Bronchial epithelial cell (primary cell): ENCODE data around the gene CYBA. TPM values are rescaled to one million over a fixed set of nuclear protein-coding genes. Genes with fewer than 3 reads are reported as not detected.

ENCODE experiments used
- DNase-seq: peaks from one replicate; pipeline ENCODE4 v3.0.0-alpha.2; 2010; ENCODE audit warnings: low read depth
- FAIRE-seq: peaks from 2 replicates; lab custom pipeline; 2011; peaks lifted over from hg19 to GRCh38; lab: Jason Lieb, UNC
- H3K27me3 ChIP-seq: 2 replicates; pipeline ENCODE4 v1.5.1; 2011; ENCODE audit warnings: low read length; ENCODE audit not compliant: control insufficient read depth, insufficient read depth
- H3K36me3 ChIP-seq: 2 replicates; pipeline ENCODE4 v1.5.1; 2011; ENCODE audit warnings: low read length; ENCODE audit not compliant: control insufficient read depth, insufficient read depth
- H3K4me3 ChIP-seq: 2 replicates; pipeline ENCODE4 v1.5.1; 2011; ENCODE audit warnings: mild to moderate bottlenecking, low read depth, low read length, control low read depth
- CTCF ChIP-seq: IDR thresholded peaks from 2 replicates; pipeline ENCODE4 v1.5.1; 2011; ENCODE audit warnings: mild to moderate bottlenecking, moderate library complexity, low read length, control low read depth, inconsistent platforms; ENCODE audit not compliant: insufficient read depth, severe bottlenecking
- total RNA-seq: library from RNA; depleted of rRNA; stranded (reverse); fragments of >200 nt; gene quantifications from 2 replicates; pipeline ENCODE4 v1.2.1, GENCODE V29; 2014

CYBA gene
- total RNA-seq, 1 donor from 2014 or later: 134 TPM

- no peak overlapping the region for H3K4me3 ChIP-seq
- FAIRE-seq (no peak), DNase-seq (no peak)
- H3K27me3 ChIP-seq: peaks cover 26% of the 10 kb centered on the region
- no peak for TF ChIP-seq CTCF
- H3K36me3 ChIP-seq: no peaks in the 10 kb centered on the region
Measured at GRCh38 chr16:88639231-88640038, 11.4 kb downstream of the CYBA start.

- Histone ChIP-seq H3K4me3 (no peak within 1 kb of the TSS), H3K36me3 (no peaks in the 10 kb centered on the region), H3K27me3 (peaks cover 26% of the 10 kb centered on the region)
- DNase-seq: no peak
- TF ChIP-seq CTCF: no peak
- no peak for FAIRE-seq
Measured at GRCh38 chr16:88638323-88639230, 12.3 kb downstream of the CYBA start, which contains the start of gene IL17C. TSS of gene IL17C (plus strand) at chr16:88638572. CDS start at chr16:88638642, 70 bp downstream.

GRCh38 chr16:88636488-88637265 is 14.2 kb downstream of the CYBA start:
- Histone ChIP-seq H3K4me3 (no peak overlapping the region), H3K36me3 (peaks cover 2% of the 10 kb centered on the region), H3K27me3 (peaks cover 26% of the 10 kb centered on the region)
- FAIRE-seq (no peak), DNase-seq (no peak)
- no peak for TF ChIP-seq CTCF

GRCh38 chr16:88635671-88636319 is 15.1 kb downstream of the CYBA start:
- no peak for TF ChIP-seq CTCF
- Histone ChIP-seq H3K4me3 (no peak overlapping the region), H3K27me3 (peaks cover 25% of the 10 kb centered on the region), H3K36me3 (peaks cover 4% of the 10 kb centered on the region)
- FAIRE-seq (no peak), DNase-seq (no peak)

GRCh38 chr16:88634994-88635670 is 15.7 kb downstream of the CYBA start:
- no peak for TF ChIP-seq CTCF
- Histone ChIP-seq H3K4me3 (peak overlapping the region; percentile 48), H3K27me3 (peaks cover 19% of the 10 kb centered on the region), H3K36me3 (peaks cover 5% of the 10 kb centered on the region)
- DNase-seq: no peak
- no peak for FAIRE-seq
